ENCODE measurements around the gene FBN2.
"Not testable (repeated sequence)": the region's sequence is repeated elsewhere in the genome, so short reads cannot be mapped to it uniquely, and the experiment has no call there.

The FBN2 gene

DNA sequence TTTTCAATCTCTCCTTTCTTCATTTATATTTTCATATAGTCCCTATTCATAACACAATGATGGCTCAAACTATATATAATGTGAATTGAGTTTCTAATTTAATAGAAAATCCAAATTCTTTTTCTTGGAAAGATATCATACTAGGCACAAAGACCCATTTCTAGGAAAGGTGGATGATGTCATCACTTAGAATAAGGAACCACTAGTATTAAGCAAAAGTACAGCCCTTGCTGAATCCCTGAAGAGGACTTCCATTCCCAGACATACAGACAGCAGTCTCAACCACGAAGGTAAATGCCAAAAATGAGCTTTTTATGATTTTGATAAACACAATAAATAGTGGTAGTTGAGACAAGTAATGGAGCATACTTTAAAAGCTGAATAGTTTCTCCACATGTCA lies 210.0 kb downstream of the FBN2 start:
- H4K20me1 ChIP-seq (ENCODE audit: insufficient read depth): no peaks in the 10 kb centered on the region
- no peaks in the 10 kb centered on the region for H3K4me1 ChIP-seq (ENCODE audit: low read depth, poor library complexity, severe bottlenecking)
- no peaks in the 10 kb centered on the region for H3K27me3 ChIP-seq (ENCODE audit: insufficient read depth, low read depth)
- H3K36me3 ChIP-seq (ENCODE audit: insufficient read depth): no peaks in the 10 kb centered on the region
- H3K4me2 ChIP-seq: no peak overlapping the region
- no peak overlapping the region for H3K4me3 ChIP-seq (IDR thresholded peaks at IDR 0.05; ENCODE audit: insufficient read depth, low read depth, low read length)
- TF ChIP-seq, protein P1, sequence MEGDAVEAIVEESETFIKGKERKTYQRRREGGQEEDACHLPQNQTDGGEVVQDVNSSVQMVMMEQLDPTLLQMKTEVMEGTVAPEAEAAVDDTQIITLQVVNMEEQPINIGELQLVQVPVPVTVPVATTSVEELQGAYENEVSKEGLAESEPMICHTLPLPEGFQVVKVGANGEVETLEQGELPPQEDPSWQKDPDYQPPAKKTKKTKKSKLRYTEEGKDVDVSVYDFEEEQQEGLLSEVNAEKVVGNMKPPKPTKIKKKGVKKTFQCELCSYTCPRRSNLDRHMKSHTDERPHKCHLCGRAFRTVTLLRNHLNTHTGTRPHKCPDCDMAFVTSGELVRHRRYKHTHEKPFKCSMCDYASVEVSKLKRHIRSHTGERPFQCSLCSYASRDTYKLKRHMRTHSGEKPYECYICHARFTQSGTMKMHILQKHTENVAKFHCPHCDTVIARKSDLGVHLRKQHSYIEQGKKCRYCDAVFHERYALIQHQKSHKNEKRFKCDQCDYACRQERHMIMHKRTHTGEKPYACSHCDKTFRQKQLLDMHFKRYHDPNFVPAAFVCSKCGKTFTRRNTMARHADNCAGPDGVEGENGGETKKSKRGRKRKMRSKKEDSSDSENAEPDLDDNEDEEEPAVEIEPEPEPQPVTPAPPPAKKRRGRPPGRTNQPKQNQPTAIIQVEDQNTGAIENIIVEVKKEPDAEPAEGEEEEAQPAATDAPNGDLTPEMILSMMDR (conservative IDR thresholded peaks at IDR 0.05; ENCODE audit: low read depth, low read length): no peak
- H3K27ac ChIP-seq: no peak overlapping the region
- no peaks in the 10 kb centered on the region for H3K79me2 ChIP-seq (ENCODE audit: insufficient read depth, low read depth)
- no peak overlapping the region for H2AFZ ChIP-seq (ENCODE audit: low read depth)
- H3K9ac ChIP-seq: no peak overlapping the region

DNA sequence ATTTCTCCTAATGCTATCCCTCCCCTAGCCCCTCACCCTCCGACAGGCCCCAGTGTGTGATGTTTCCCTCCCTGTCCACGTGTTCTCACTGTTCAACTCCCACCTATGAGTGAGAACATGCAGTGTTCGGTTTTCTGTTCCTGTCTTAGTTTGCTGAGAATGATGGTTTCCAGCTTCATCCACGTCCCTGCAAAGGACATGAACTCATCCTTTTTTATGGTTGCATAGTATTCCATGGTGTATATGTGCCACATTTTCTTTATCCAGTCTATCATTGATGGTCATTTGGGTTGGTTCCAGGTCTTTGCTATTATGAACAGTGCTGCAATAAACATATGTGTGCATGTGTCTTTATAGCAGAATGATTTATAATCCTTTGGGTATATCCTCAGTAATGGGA lies 216.6 kb downstream of the FBN2 start:
- H2AFZ ChIP-seq (ENCODE audit: low read depth); H3K27ac ChIP-seq; H4K20me1 ChIP-seq (ENCODE audit: insufficient read depth); H3K4me2 ChIP-seq; H3K4me3 ChIP-seq (IDR thresholded peaks at IDR 0.05; ENCODE audit: insufficient read depth, low read depth, low read length); H3K79me2 ChIP-seq (ENCODE audit: insufficient read depth, low read depth); H3K27me3 ChIP-seq (ENCODE audit: insufficient read depth, low read depth); H3K36me3 ChIP-seq (ENCODE audit: insufficient read depth); H3K9ac ChIP-seq; H3K4me1 ChIP-seq (ENCODE audit: low read depth, poor library complexity, severe bottlenecking): not testable (repeated sequence)

- Histone ChIP-seq H3K36me3 (ENCODE audit: insufficient read depth) (no peaks in the 10 kb centered on the region), H3K27ac (no peak overlapping the region), H3K9ac (no peak overlapping the region), H3K27me3 (ENCODE audit: insufficient read depth, low read depth) (no peaks in the 10 kb centered on the region), H3K4me3 (IDR thresholded peaks at IDR 0.05; ENCODE audit: insufficient read depth, low read depth, low read length) (no peak overlapping the region), H4K20me1 (ENCODE audit: insufficient read depth) (no peaks in the 10 kb centered on the region), H3K79me2 (ENCODE audit: insufficient read depth, low read depth) (no peaks in the 10 kb centered on the region), H2AFZ (ENCODE audit: low read depth) (no peak overlapping the region), H3K4me2 (no peak overlapping the region), H3K4me1 (ENCODE audit: low read depth, poor library complexity, severe bottlenecking) (no peaks in the 10 kb centered on the region)
- TF ChIP-seq, protein P1 (conservative IDR thresholded peaks at IDR 0.05; ENCODE audit: low read depth, low read length): no peak
Measured at GRCh38 chr5:128318691-128319090, 219.4 kb downstream of the FBN2 start.

DNA sequence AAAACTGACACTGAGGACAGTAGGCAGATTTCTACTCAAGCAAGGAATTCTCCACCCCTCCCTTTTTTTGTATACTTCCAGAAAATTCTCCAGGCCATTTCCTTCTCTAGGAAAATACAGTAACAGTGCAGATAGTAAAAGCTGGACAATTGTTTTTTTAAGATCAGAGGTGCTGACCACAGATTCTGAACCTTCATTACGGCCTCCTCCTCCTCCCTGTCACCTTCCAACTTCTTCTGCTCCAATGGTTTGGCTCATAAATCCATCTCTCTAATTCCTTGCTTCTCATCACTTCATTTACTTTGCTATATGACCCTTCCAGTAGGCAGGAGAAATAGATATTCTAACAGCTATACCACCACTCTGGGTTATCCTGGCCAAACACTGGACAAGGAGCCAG lies 220.6 kb downstream of the FBN2 start:
- Histone ChIP-seq H3K9ac (no peak overlapping the region), H2AFZ (ENCODE audit: low read depth) (no peak overlapping the region), H3K4me1 (ENCODE audit: low read depth, poor library complexity, severe bottlenecking) (no peaks in the 10 kb centered on the region), H3K4me2 (no peak overlapping the region), H3K79me2 (ENCODE audit: insufficient read depth, low read depth) (no peaks in the 10 kb centered on the region), H3K27ac (no peak overlapping the region), H3K36me3 (ENCODE audit: insufficient read depth) (no peaks in the 10 kb centered on the region), H3K27me3 (ENCODE audit: insufficient read depth, low read depth) (no peaks in the 10 kb centered on the region), H4K20me1 (ENCODE audit: insufficient read depth) (no peaks in the 10 kb centered on the region), H3K4me3 (IDR thresholded peaks at IDR 0.05; ENCODE audit: insufficient read depth, low read depth, low read length) (no peak overlapping the region)
- TF ChIP-seq, protein P1 (conservative IDR thresholded peaks at IDR 0.05; ENCODE audit: low read depth, low read length): no peak

DNA sequence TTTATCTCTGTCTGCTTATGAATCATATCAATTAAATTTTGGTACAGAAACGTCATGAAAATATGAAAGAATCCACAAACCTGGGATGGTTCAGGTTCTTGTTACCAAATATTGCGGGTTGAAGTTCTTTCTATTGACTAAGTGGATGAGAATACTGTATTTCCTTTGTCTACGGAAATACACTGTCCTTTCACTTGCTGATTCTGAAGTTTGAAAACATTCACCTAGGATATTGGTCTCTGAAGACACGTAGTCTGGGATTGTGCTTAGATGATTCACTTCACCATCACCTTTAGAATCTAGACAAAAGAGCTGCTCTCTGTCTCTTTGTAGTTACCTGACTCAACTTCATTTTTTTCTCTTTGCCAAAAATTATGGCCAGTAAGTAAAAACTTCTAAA lies 222.4 kb downstream of the FBN2 start:
- Histone ChIP-seq H3K27ac (no peak overlapping the region), H4K20me1 (ENCODE audit: insufficient read depth) (no peaks in the 10 kb centered on the region), H3K36me3 (ENCODE audit: insufficient read depth) (no peaks in the 10 kb centered on the region), H3K9ac (no peak overlapping the region), H3K4me1 (ENCODE audit: low read depth, poor library complexity, severe bottlenecking) (no peaks in the 10 kb centered on the region), H2AFZ (ENCODE audit: low read depth) (no peak overlapping the region), H3K27me3 (ENCODE audit: insufficient read depth, low read depth) (no peaks in the 10 kb centered on the region), H3K79me2 (ENCODE audit: insufficient read depth, low read depth) (no peaks in the 10 kb centered on the region), H3K4me3 (IDR thresholded peaks at IDR 0.05; ENCODE audit: insufficient read depth, low read depth, low read length) (no peak overlapping the region), H3K4me2 (no peak overlapping the region)
- TF ChIP-seq, protein P1 (conservative IDR thresholded peaks at IDR 0.05; ENCODE audit: low read depth, low read length): no peak
